ENCODE data around the gene ETV6.

DNA sequence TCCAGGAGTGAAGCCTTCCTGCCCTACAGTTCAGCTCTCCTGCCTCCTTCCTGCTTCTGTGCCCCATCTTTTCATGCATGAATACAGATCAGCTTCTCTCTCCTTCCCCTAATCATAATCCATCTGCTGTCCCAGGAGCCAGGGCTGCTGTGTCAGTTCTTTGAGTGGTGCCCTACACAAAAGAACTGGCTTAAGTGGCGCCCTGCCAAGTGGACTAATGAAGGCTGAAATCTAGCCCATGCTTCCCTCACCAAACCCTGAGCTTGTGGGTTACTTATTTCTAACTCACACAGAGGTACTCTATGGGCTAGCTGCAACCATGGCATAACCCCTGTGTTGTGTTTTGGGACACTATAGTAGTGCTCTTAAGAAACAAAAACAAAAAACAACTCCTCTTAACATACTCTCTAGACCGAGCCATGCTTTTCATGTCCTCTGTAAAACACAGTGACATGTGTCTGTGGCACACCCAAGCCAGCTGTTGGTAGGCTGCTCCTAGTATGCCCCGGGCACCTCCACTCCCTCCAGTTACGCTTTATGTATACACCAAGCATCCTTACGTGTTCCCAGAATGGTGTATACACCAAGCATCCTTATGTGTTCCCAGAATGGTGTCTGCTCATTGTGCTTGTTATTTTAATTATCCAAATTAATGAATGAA lies 19.3 kb upstream of the ETV6 start:
- TF ChIP-seq CTCF (optimal IDR thresholded peaks at IDR 0.05 in 1 of 3, IDR thresholded peaks at IDR 0.05 in 1 of 3, conservative IDR thresholded peaks at IDR 0.05 in 1 of 3; ENCODE audit: extremely low read depth in 1 of 3, insufficient read depth in 2 of 3, low read length in 3 of 3): no peak
- no peak for TF ChIP-seq EZH2 (IDR thresholded peaks at IDR 0.05; ENCODE audit: low read length)
